ENCODE measurements around the gene IFNA14.

- TF ChIP-seq POLR2A (IDR thresholded peaks at IDR 0.05): no peak
- TF ChIP-seq, protein P1, sequence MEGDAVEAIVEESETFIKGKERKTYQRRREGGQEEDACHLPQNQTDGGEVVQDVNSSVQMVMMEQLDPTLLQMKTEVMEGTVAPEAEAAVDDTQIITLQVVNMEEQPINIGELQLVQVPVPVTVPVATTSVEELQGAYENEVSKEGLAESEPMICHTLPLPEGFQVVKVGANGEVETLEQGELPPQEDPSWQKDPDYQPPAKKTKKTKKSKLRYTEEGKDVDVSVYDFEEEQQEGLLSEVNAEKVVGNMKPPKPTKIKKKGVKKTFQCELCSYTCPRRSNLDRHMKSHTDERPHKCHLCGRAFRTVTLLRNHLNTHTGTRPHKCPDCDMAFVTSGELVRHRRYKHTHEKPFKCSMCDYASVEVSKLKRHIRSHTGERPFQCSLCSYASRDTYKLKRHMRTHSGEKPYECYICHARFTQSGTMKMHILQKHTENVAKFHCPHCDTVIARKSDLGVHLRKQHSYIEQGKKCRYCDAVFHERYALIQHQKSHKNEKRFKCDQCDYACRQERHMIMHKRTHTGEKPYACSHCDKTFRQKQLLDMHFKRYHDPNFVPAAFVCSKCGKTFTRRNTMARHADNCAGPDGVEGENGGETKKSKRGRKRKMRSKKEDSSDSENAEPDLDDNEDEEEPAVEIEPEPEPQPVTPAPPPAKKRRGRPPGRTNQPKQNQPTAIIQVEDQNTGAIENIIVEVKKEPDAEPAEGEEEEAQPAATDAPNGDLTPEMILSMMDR (IDR thresholded peaks at IDR 0.05): no peak
- TF ChIP-seq EP300 (IDR thresholded peaks at IDR 0.05): no peak
Observed at GRCh38 chr9:21251190-21251589, 11.4 kb upstream of the IFNA14 start.
